ENCODE measurements around the gene MEST.

MEST gene

DNA sequence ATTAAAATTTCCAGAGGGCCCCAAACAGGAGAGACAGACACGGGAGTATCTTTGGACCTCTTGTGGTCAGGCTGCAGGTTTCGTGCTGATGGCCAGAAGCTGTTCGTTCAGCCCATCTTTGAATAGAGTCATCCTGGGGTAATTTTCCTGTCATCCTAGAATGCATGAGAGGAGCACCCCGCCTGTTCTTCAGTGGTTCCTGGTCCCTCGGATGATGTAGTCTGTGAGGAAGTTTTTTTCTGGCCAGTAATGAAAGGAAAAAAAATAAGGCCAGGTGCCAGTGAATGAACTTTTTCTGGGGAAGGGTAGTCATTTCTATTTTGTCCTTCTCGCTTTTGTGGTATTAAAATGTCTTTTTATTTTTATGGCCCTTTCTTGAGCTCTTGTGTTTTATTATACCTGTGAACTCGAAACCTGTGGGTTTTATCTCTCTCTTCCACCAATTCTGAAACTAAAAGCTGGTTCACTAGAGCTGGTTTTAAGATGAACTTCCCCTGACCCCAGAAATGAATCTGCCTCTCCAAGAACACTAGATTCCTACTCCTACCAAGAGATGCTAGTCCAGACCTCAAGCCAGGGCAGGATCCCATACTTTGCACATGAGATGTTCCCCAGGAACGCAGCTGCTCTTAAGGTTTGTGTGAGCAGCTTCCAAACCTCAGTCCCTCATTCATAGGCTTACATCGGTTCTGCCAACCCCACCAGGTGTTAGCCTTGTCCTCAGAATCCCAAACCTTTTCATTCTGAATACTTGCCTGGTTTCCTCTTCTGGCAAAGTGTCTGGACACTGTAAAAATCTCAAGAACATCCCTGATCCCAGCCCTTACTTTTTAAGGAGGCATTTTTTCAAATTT lies 15.4 kb upstream of the MEST start:
- no peaks in the 10 kb centered on the region for H3K4me1 ChIP-seq (ENCODE audit: control insufficient read depth, insufficient read depth, low read depth, low read length)
- no peak overlapping the region for H3K4me3 ChIP-seq (ENCODE audit: insufficient read depth in 1 of 2, low read depth in 1 of 2, low read length in 2 of 2)
- no peak overlapping the region for H2AK5ac ChIP-seq (ENCODE audit: low read length, severe bottlenecking)
- no peak overlapping the region for H3K23ac ChIP-seq (ENCODE audit: low read length in 2 of 2)
- no peak overlapping the region for H4K91ac ChIP-seq (ENCODE audit: low read length)
- no peaks in the 10 kb centered on the region for H3K79me1 ChIP-seq (replicated peaks; ENCODE audit: low read length, poor library complexity, severe bottlenecking)
- H3K4me2 ChIP-seq (ENCODE audit: low read length, poor library complexity, severe bottlenecking) = no peak overlapping the region
- H2BK12ac ChIP-seq (ENCODE audit: low read length in 2 of 2) = no peak overlapping the region
- WGBS = 75% methylated on average over 9 of the region's 9 CpGs
- H3K4ac ChIP-seq (ENCODE audit: low read depth in 1 of 2, low read length in 2 of 2) = no peak overlapping the region
- no peak overlapping the region for H2BK5ac ChIP-seq (ENCODE audit: low read depth, low read length, poor library complexity, severe bottlenecking)
- no peaks in the 10 kb centered on the region for H3K36me3 ChIP-seq (ENCODE audit: control insufficient read depth in 1 of 2, insufficient read depth in 2 of 2, low read depth in 1 of 2, low read length in 2 of 2)
- H2AFZ ChIP-seq (ENCODE audit: low read depth, low read length) = no peak overlapping the region
- no peak overlapping the region for H2BK15ac ChIP-seq (ENCODE audit: low read depth, poor library complexity, severe bottlenecking)
- no peak for DNase-seq
- H3K18ac ChIP-seq (ENCODE audit: low read depth in 1 of 2, low read length in 2 of 2) = no peak overlapping the region
- no peak overlapping the region for H4K8ac ChIP-seq (ENCODE audit: low read length)
- H2BK120ac ChIP-seq (ENCODE audit: low read depth, low read length) = no peak overlapping the region
- no peak overlapping the region for H3K14ac ChIP-seq (ENCODE audit: low read length in 2 of 2)
- no peaks in the 10 kb centered on the region for H3K27me3 ChIP-seq (ENCODE audit: control insufficient read depth in 1 of 2, insufficient read depth in 1 of 2, low read length in 2 of 2)
- peaks cover 4% of the 10 kb centered on the region for H3K9me3 ChIP-seq (ENCODE audit: control insufficient read depth, low read length)
- no peak overlapping the region for H3K27ac ChIP-seq (ENCODE audit: low read length, poor library complexity, severe bottlenecking)
- no peak overlapping the region for H3K9ac ChIP-seq (ENCODE audit: low read length)

DNA sequence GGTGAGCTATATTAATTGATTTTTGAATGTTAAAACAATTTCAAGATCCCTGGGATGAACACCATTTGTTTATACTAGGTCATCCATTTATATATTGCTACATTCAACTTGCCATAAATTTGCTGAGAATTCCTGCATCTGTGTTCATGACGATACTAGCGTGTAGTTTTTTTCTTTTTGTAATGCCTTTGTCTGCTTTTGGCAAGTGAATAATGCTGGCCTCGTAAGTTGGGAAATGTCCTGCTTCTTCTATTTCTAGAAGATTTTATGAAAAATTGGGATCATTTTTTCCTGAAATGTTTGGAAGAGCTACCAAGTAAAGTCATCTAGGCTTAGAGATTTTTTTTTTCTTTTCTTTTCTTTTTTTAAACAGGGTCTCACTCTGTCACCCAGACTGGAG lies 12.9 kb upstream of the MEST start:
- no peak overlapping the region for H2AK5ac ChIP-seq (ENCODE audit: low read length, severe bottlenecking)
- no peak overlapping the region for H4K91ac ChIP-seq (ENCODE audit: low read length)
- no peaks in the 10 kb centered on the region for H3K36me3 ChIP-seq (ENCODE audit: control insufficient read depth in 1 of 2, insufficient read depth in 2 of 2, low read depth in 1 of 2, low read length in 2 of 2)
- H3K23ac ChIP-seq (ENCODE audit: low read length in 2 of 2) = no peak overlapping the region
- no peak overlapping the region for H3K27ac ChIP-seq (ENCODE audit: low read length, poor library complexity, severe bottlenecking)
- H3K9me3 ChIP-seq (ENCODE audit: control insufficient read depth, low read length) = peaks cover 4% of the 10 kb centered on the region
- no peak overlapping the region for H3K4me2 ChIP-seq (ENCODE audit: low read length, poor library complexity, severe bottlenecking)
- H4K8ac ChIP-seq (ENCODE audit: low read length) = no peak overlapping the region
- no peak overlapping the region for H3K14ac ChIP-seq (ENCODE audit: low read length in 2 of 2)
- no peak overlapping the region for H3K4me3 ChIP-seq (ENCODE audit: insufficient read depth in 1 of 2, low read depth in 1 of 2, low read length in 2 of 2)
- H3K4me1 ChIP-seq (ENCODE audit: control insufficient read depth, insufficient read depth, low read depth, low read length) = peaks cover 7% of the 10 kb centered on the region
- WGBS = 93% methylated on average over 3 of the region's 3 CpGs
- H2BK120ac ChIP-seq (ENCODE audit: low read depth, low read length) = no peak overlapping the region
- H2BK15ac ChIP-seq (ENCODE audit: low read depth, poor library complexity, severe bottlenecking) = no peak overlapping the region
- DNase-seq = no peak
- no peak overlapping the region for H2BK12ac ChIP-seq (ENCODE audit: low read length in 2 of 2)
- H3K18ac ChIP-seq (ENCODE audit: low read depth in 1 of 2, low read length in 2 of 2) = no peak overlapping the region
- H3K79me1 ChIP-seq (replicated peaks; ENCODE audit: low read length, poor library complexity, severe bottlenecking) = no peaks in the 10 kb centered on the region
- no peak overlapping the region for H2BK5ac ChIP-seq (ENCODE audit: low read depth, low read length, poor library complexity, severe bottlenecking)
- H2AFZ ChIP-seq (ENCODE audit: low read depth, low read length) = no peak overlapping the region
- H3K4ac ChIP-seq (ENCODE audit: low read depth in 1 of 2, low read length in 2 of 2) = no peak overlapping the region
- H3K9ac ChIP-seq (ENCODE audit: low read length) = no peak overlapping the region
- peaks cover 0 to 3% of the 10 kb centered on the region in 2 experiments for H3K27me3 ChIP-seq (ENCODE audit: control insufficient read depth in 1 of 2, insufficient read depth in 1 of 2, low read length in 2 of 2)

DNA sequence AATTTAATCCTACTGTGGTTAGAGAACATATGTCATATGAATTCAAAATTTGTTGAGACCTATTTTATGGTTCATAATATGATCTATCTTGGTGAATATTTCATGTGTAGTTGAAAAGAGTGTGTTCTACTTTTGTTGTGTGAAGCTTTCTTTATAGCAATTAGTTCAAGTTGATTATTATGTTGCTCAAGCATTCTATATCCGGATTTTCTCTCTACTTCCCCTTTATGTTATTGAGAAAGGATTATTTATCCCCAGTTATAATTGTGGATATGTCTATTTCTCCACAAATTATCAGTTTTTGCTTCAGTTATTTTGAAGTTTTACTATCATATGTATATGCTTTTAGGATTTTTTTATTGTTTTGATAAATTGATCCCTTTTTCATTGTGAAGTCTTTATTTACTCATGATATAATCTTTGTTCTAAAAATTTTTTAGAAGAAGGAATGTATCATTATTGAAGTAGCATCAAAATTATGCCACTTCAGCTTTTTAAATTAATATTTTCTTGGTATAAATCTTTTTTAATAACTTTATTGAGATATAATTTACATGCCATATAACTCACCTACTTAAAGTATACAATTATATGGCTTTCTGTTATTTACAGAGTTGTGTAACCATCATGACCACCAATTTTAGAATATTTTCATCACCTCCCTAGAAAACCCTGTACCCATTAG lies 12.0 kb upstream of the MEST start:
- Histone ChIP-seq H3K79me1 (replicated peaks; ENCODE audit: low read length, poor library complexity, severe bottlenecking) (no peaks in the 10 kb centered on the region), H2BK12ac (ENCODE audit: low read length in 2 of 2) (no peak overlapping the region), H3K18ac (ENCODE audit: low read depth in 1 of 2, low read length in 2 of 2) (no peak overlapping the region), H3K9ac (ENCODE audit: low read length) (no peak overlapping the region), H3K4me2 (ENCODE audit: low read length, poor library complexity, severe bottlenecking) (no peak overlapping the region), H3K4ac (ENCODE audit: low read depth in 1 of 2, low read length in 2 of 2) (no peak overlapping the region), H3K23ac (ENCODE audit: low read length in 2 of 2) (no peak overlapping the region), H4K8ac (ENCODE audit: low read length) (no peak overlapping the region), H3K9me3 (ENCODE audit: control insufficient read depth, low read length) (peaks cover 4% of the 10 kb centered on the region), H2BK120ac (ENCODE audit: low read depth, low read length) (no peak overlapping the region), H2AK5ac (ENCODE audit: low read length, severe bottlenecking) (no peak overlapping the region), H3K27ac (ENCODE audit: low read length, poor library complexity, severe bottlenecking) (no peak overlapping the region), H3K4me1 (ENCODE audit: control insufficient read depth, insufficient read depth, low read depth, low read length) (peaks cover 7% of the 10 kb centered on the region), H2BK15ac (ENCODE audit: low read depth, poor library complexity, severe bottlenecking) (no peak overlapping the region), H3K14ac (ENCODE audit: low read length in 2 of 2) (no peak overlapping the region), H2BK5ac (ENCODE audit: low read depth, low read length, poor library complexity, severe bottlenecking) (no peak overlapping the region), H2AFZ (ENCODE audit: low read depth, low read length) (no peak overlapping the region), H3K36me3 (ENCODE audit: control insufficient read depth in 1 of 2, insufficient read depth in 2 of 2, low read depth in 1 of 2, low read length in 2 of 2) (no peaks in the 10 kb centered on the region), H3K27me3 (ENCODE audit: control insufficient read depth in 1 of 2, insufficient read depth in 1 of 2, low read length in 2 of 2) (peaks cover 0 to 6% of the 10 kb centered on the region in 2 experiments), H4K91ac (ENCODE audit: low read length) (no peak overlapping the region), H3K4me3 (ENCODE audit: insufficient read depth in 1 of 2, low read depth in 1 of 2, low read length in 2 of 2) (no peak overlapping the region)
- no peak for DNase-seq
- no CpG with 5 or more reads among the region's 1 CpG for WGBS

DNA sequence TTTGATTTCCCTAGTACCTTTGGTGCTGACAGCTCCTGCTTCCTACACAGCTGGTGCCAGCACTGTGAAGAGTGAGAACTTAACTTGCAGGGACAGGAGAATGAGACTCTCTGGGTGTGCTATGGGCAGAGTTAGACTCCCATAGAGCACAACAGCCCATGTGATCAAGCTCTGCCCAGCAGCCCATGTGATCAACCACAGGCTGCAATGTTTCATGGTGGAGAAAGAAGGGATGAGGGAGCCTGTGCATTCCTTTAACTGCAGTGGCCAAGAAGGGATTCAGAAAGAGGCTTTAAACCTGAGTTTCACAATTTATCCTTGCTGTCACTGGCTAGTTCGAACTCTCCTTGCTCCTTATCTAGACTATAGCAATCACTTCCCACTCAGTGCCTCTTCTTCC lies 10.0 kb upstream of the MEST start:
- H2BK120ac ChIP-seq (ENCODE audit: low read depth, low read length) = no peak overlapping the region
- peak overlapping the region; percentile 78 for H4K91ac ChIP-seq (ENCODE audit: low read length)
- peaks cover 0 to 5% of the 10 kb centered on the region in 2 experiments for H3K36me3 ChIP-seq (ENCODE audit: control insufficient read depth in 1 of 2, insufficient read depth in 2 of 2, low read depth in 1 of 2, low read length in 2 of 2)
- peaks cover 4% of the 10 kb centered on the region for H3K9me3 ChIP-seq (ENCODE audit: control insufficient read depth, low read length)
- H3K4me3 ChIP-seq (ENCODE audit: insufficient read depth in 1 of 2, low read depth in 1 of 2, low read length in 2 of 2) = no peak overlapping the region
- H2BK15ac ChIP-seq (ENCODE audit: low read depth, poor library complexity, severe bottlenecking) = no peak overlapping the region
- H3K27ac ChIP-seq (ENCODE audit: low read length, poor library complexity, severe bottlenecking) = no peak overlapping the region
- H2BK12ac ChIP-seq (ENCODE audit: low read length in 2 of 2) = peak overlapping the region; percentile 90 to 92
- H3K4me2 ChIP-seq (ENCODE audit: low read length, poor library complexity, severe bottlenecking) = no peak overlapping the region
- WGBS = 100% methylated on average over 1 of the region's 1 CpG
- H4K8ac ChIP-seq (ENCODE audit: low read length) = peak overlapping the region; percentile 82
- peak overlapping the region; percentile 79 for H2AFZ ChIP-seq (ENCODE audit: low read depth, low read length)
- H3K9ac ChIP-seq (ENCODE audit: low read length) = no peak overlapping the region
- H3K4ac ChIP-seq (ENCODE audit: low read depth in 1 of 2, low read length in 2 of 2) = peak overlapping the region in 1 of 2 experiments; percentile 11
- peaks cover 16% of the 10 kb centered on the region for H3K4me1 ChIP-seq (ENCODE audit: control insufficient read depth, insufficient read depth, low read depth, low read length)
- H3K79me1 ChIP-seq (replicated peaks; ENCODE audit: low read length, poor library complexity, severe bottlenecking) = no peaks in the 10 kb centered on the region
- peaks cover 0 to 21% of the 10 kb centered on the region in 2 experiments for H3K27me3 ChIP-seq (ENCODE audit: control insufficient read depth in 1 of 2, insufficient read depth in 1 of 2, low read length in 2 of 2)
- peak; percentile 53 for DNase-seq
- no peak overlapping the region for H3K23ac ChIP-seq (ENCODE audit: low read length in 2 of 2)
- peak overlapping the region in 1 of 2 experiments; percentile 6 for H3K14ac ChIP-seq (ENCODE audit: low read length in 2 of 2)
- H3K18ac ChIP-seq (ENCODE audit: low read depth in 1 of 2, low read length in 2 of 2) = peak overlapping the region in 1 of 2 experiments; percentile 70
- H2BK5ac ChIP-seq (ENCODE audit: low read depth, low read length, poor library complexity, severe bottlenecking) = no peak overlapping the region
- H2AK5ac ChIP-seq (ENCODE audit: low read length, severe bottlenecking) = peak overlapping the region; percentile 65
